GM19468 (cell line): ENCODE data around the gene PATZ1.

Experiments used
- ATAC-seq: cut with Tn5 transposase; IDR thresholded peaks from one replicate; pipeline ENCODE4 v1.9.1; 2021; ENCODE audit warnings: mild to moderate bottlenecking, moderate library complexity, moderate number of reproducible peaks; ENCODE audit not compliant: unreplicated experiment; ENCODE audit errors: extremely low read depth

PATZ1 gene

GRCh38 chr22:31284281-31285155 is 61.6 kb downstream of the PATZ1 start:
- no peak for ATAC-seq

GRCh38 chr22:31282748-31283468 is 63.2 kb downstream of the PATZ1 start:
- no peak for ATAC-seq

GRCh38 chr22:31281733-31282132 is 64.4 kb downstream of the PATZ1 start:
- no peak for ATAC-seq

- no peak for ATAC-seq
Observed at GRCh38 chr22:31279821-31280505, 66.2 kb downstream of the PATZ1 start.

- ATAC-seq = no peak
Observed at GRCh38 chr22:31279327-31279669, 66.8 kb downstream of the PATZ1 start.

- ATAC-seq = no peak
Observed at GRCh38 chr22:31278626-31279326, 67.4 kb downstream of the PATZ1 start.

GRCh38 chr22:31278151-31278621 is 68.0 kb downstream of the PATZ1 start:
- no peak for ATAC-seq

GRCh38 chr22:31277741-31278140 is 68.4 kb downstream of the PATZ1 start:
- no peak for ATAC-seq

- no peak for ATAC-seq
Observed at GRCh38 chr22:31276426-31277167, 69.5 kb downstream of the PATZ1 start.
